HepG2 (cell line): ENCODE data around the gene NPY1R. TPM values are rescaled to one million over a fixed set of nuclear protein-coding genes. Genes with fewer than 3 reads are reported as not detected.

ENCODE experiments used
- AHR ChIP-seq: IDR thresholded peaks from 2 replicates; pipeline ENCODE4 v1.6.1; 2018; ENCODE audit warnings: missing genetic modification reagents, missing compliant biosample characterization
- TAF1 ChIP-seq: sonication (generic); formaldehyde crosslinking; IDR thresholded peaks from 2 replicates; pipeline ENCODE4 v1.4.0; 2020; ENCODE audit warnings: missing genetic modification reagents
- ZNF720 ChIP-seq: sonication (generic); formaldehyde crosslinking; IDR thresholded peaks from 2 replicates; pipeline ENCODE4 v1.4.0; 2020; ENCODE audit warnings: missing genetic modification reagents
- polyA plus RNA-seq, 8 experiments: library from polyadenylated mRNA; depleted of rRNA in 3 of 8; stranded (reverse) in 7 of 8; unstranded in 1 of 8; fragments of >200 nt; fragmentation: Illumina TruSeq in 4 of 8; extraction: Trizol in 4 of 8; gene quantifications; 2 replicates each; pipeline versions ENCODE4 v1.2.1 to v1.2.3, GENCODE V29; 2011 to 2016; ENCODE audit warnings: low read depth in 4 of 8, missing spikeins in 1 of 8, mixed read lengths in 1 of 8; ENCODE audit not compliant: insufficient read depth in 1 of 8
- total RNA-seq, 5 experiments: library from RNA; depleted of rRNA; stranded (reverse); fragments of >200 nt; fragmentation: Illumina TruSeq; extraction: Trizol; gene quantifications; 2 replicates each; pipeline ENCODE4 v1.2.3, GENCODE V29; 2016; ENCODE audit warnings: low read depth in 1 of 5
- TF ChIP-seq, protein P1 (sequence below): sonication (generic); formaldehyde crosslinking; IDR thresholded peaks from 2 replicates; pipeline ENCODE4 v1.5.0; 2020; ENCODE audit warnings: missing genetic modification reagents, mild to moderate bottlenecking, borderline replicate concordance

Gene NPY1R
- total and polyA plus RNA-seq, 2 of the 13 experiments (the other 11 are each of a cell fraction or from before 2014, with no cell fraction given): not detected

DNA sequence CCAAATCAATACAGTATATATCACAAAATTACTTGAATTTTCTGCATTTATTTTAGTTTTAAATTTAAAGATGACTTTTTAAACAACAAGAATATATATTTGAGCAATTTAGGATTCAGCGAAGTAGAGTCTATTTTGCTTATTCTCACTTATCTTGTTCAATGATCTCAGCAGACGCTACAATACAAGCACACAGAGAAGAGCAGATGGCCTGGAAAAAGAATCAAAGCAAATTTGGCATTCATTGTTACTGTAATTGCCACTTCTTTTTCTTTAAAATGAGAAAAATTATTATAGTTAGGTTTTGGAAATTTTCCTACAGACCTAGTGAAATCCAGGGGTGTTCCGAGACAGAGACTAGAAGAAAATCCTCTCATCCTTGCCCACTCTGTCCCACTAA, 57.5 kb downstream of the NPY1R start (continued):
- TF ChIP-seq, protein P1, sequence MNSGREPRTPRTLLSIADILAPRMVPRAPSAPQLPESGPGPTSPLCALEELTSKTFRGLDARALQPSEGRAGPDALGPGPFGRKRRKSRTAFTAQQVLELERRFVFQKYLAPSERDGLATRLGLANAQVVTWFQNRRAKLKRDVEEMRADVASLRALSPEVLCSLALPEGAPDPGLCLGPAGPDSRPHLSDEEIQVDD (CRISPR knock-in tag): no peak
- TF ChIP-seq ZNF720 (CRISPR knock-in tag): no peak
- no peak for TF ChIP-seq TAF1
- TF ChIP-seq AHR (CRISPR knock-in tag): no peak

Other genes with a start within 250 kb of the NPY1R start
- 6.8 and 9.0 TPM in 2 replicates for gene NAF1, start 165.7 kb downstream of the NPY1R start, total RNA-seq (2016; rRNA removed; fragmentation: Illumina TruSeq; extraction: Trizol)
- gene NAF1, start 165.7 kb downstream of the NPY1R start, polyA plus RNA-seq (2011; rRNA removed): 3.8 and 5.2 TPM in 2 replicates
- gene NPY5R, start 11.3 kb upstream of the NPY1R start, total RNA-seq (2016; rRNA removed; fragmentation: Illumina TruSeq; extraction: Trizol): not detected in 2 replicates
- gene NPY5R, start 11.3 kb upstream of the NPY1R start, polyA plus RNA-seq (2011; rRNA removed): not detected in 2 replicates
- not detected in 2 replicates for gene TKTL2, start 141.2 kb upstream of the NPY1R start, total RNA-seq (2016; rRNA removed; fragmentation: Illumina TruSeq; extraction: Trizol)
- not detected in 2 replicates for gene TKTL2, start 141.2 kb upstream of the NPY1R start, polyA plus RNA-seq (2011; rRNA removed)
- gene TMA16, start 162.1 kb upstream of the NPY1R start, total RNA-seq (2016; rRNA removed; fragmentation: Illumina TruSeq; extraction: Trizol): 52.5 and 69.0 TPM in 2 replicates
- 5.5 and 8.1 TPM in 2 replicates for gene TMA16, start 162.1 kb upstream of the NPY1R start, polyA plus RNA-seq (2011; rRNA removed)